Vagina (tissue), 2 donors: ENCODE results near the gene B3GNT4. TPM values are rescaled to one million over a fixed set of nuclear protein-coding genes. Genes with fewer than 3 reads are reported as not detected.
"Not testable (repeated sequence)": the region's sequence is repeated elsewhere in the genome, so short reads cannot be mapped to it uniquely, and the experiment has no call there.

Experiments
- DNase-seq, 2 donors: peaks; one replicate each; pipeline ENCODE4 v3.0.0-alpha.2; 2017; ENCODE audit errors: extremely low spot score in 2 of 2
- H3K27ac ChIP-seq: fragments of 200-600 bp; sonication (generic); one replicate; pipeline ENCODE4 v1.5.1; 2019
- H3K27me3 ChIP-seq: fragments of 200-600 bp; sonication (generic); one replicate; pipeline ENCODE4 v1.5.1; 2019
- H3K36me3 ChIP-seq, 2 donors: fragments of 200-600 bp; sonication (generic); one replicate each; pipeline ENCODE4 v1.5.1; 2017 to 2019
- H3K4me1 ChIP-seq: fragments of 200-600 bp; sonication (generic); one replicate; pipeline ENCODE4 v1.5.1; 2019
- H3K4me3 ChIP-seq, 2 donors: fragments of 200-600 bp; sonication (generic); 1 replicate in 1 of 2; 2 replicates in 1 of 2; pipeline ENCODE4 v1.5.1; 2016 to 2019
- H3K9me3 ChIP-seq: fragments of 200-600 bp; sonication (generic); one replicate; pipeline ENCODE4 v1.5.1; 2019
- CTCF ChIP-seq, 3 experiments: fragments of 450-650 bp in 2 of 3; fragments of 200-600 bp in 1 of 3; sonication (generic) in 1 of 3; IDR thresholded peaks; one replicate each; pipeline ENCODE4 v1.5.1; 2017 to 2019; ENCODE audit warnings: antibody characterized with exemption in 3 of 3, mild to moderate bottlenecking in 2 of 3, moderate library complexity in 2 of 3
- POLR2A ChIP-seq, 2 donors: fragments of 450-650 bp; IDR thresholded peaks; one replicate each; pipeline ENCODE4 v1.6.1; 2017; ENCODE audit warnings: antibody characterized with exemption in 2 of 2, mild to moderate bottlenecking in 2 of 2, moderate library complexity in 2 of 2
- POLR2AphosphoS5 ChIP-seq, 2 donors: sonication (generic); formaldehyde crosslinking; IDR thresholded peaks; one replicate each; pipeline ENCODE4 v1.9.0; 2017; ENCODE audit warnings: antibody characterized with exemption in 2 of 2, mild to moderate bottlenecking in 2 of 2, low read depth in 1 of 2; ENCODE audit not compliant: insufficient read depth in 1 of 2
- intact Hi-C: fragments of 100-400 bp; cut with DNase I; formaldehyde crosslinking; loops from one replicate; pipeline ENCODE4 v1.15.1; 2023
- total RNA-seq: library from RNA; depleted of rRNA; stranded (reverse); fragments of >200 nt; gene quantifications from one replicate; pipeline ENCODE4 v1.2.3, GENCODE V29; 2016

Gene B3GNT4
- total RNA-seq, 1 donor from 2014 or later = 2.9 TPM

GRCh38 chr12:122171399-122171798 is 32.1 kb upstream of the B3GNT4 start:
- Histone ChIP-seq H3K9me3 (no peaks in the 10 kb centered on the region), H3K4me1 (no peaks in the 10 kb centered on the region)

GRCh38 chr12:122172262-122172939 is 31.1 kb upstream of the B3GNT4 start:
- intact Hi-C loops = no loop called here
- no peaks in the 10 kb centered on the region for H3K4me1 ChIP-seq
- no peaks in the 10 kb centered on the region for H3K27me3 ChIP-seq
- TF ChIP-seq POLR2A (IDR thresholded peaks at IDR 0.05) = no peak
- no peak for TF ChIP-seq POLR2AphosphoS5 (IDR thresholded peaks at IDR 0.05; ENCODE audit: insufficient read depth in 1 of 2, low read depth in 1 of 2)
- no peak for TF ChIP-seq CTCF (IDR thresholded peaks at IDR 0.05)
- no peak for DNase-seq
- H3K4me3 ChIP-seq = no peak overlapping the region
- H3K36me3 ChIP-seq = no peaks in the 10 kb centered on the region
- H3K9me3 ChIP-seq = no peaks in the 10 kb centered on the region
- no peak overlapping the region for H3K27ac ChIP-seq

More at GRCh38 chr12:122171399-122171798, 32.1 kb upstream of the B3GNT4 start:
- intact Hi-C loops = no loop called here
- Histone ChIP-seq H3K27me3 (no peaks in the 10 kb centered on the region), H3K36me3 (no peaks in the 10 kb centered on the region), H3K27ac (no peak overlapping the region), H3K4me3 (no peak overlapping the region)
- TF ChIP-seq POLR2AphosphoS5 (IDR thresholded peaks at IDR 0.05; ENCODE audit: insufficient read depth in 1 of 2, low read depth in 1 of 2) (no peak), CTCF (IDR thresholded peaks at IDR 0.05) (no peak), POLR2A (IDR thresholded peaks at IDR 0.05) (no peak)
- no peak for DNase-seq

- Histone ChIP-seq H3K27me3 (no peaks in the 10 kb centered on the region), H3K4me1 (no peaks in the 10 kb centered on the region), H3K36me3 (no peaks in the 10 kb centered on the region), H3K27ac (no peak within 1 kb of the TSS), H3K4me3 (no peak within 1 kb of the TSS), H3K9me3 (no peaks in the 10 kb centered on the region)
- no peak for DNase-seq
- TF ChIP-seq POLR2AphosphoS5 (IDR thresholded peaks at IDR 0.05; ENCODE audit: insufficient read depth in 1 of 2, low read depth in 1 of 2) = no peak
- no peak for TF ChIP-seq CTCF (IDR thresholded peaks at IDR 0.05)
- TF ChIP-seq POLR2A (IDR thresholded peaks at IDR 0.05) = no peak
- intact Hi-C loops = no loop called here
Observed at GRCh38 chr12:122174155-122174845, 29.2 kb upstream of the B3GNT4 start, which contains the start of gene IL31. Gene IL31 (minus strand): TSS chr12:122174221. CDS start chr12:122174172, 49 bp downstream.

GRCh38 chr12:122176473-122176872 is 27.0 kb upstream of the B3GNT4 start:
- intact Hi-C loops, H3K27me3 ChIP-seq, DNase-seq, H3K4me1 ChIP-seq, H3K9me3 ChIP-seq, H3K27ac ChIP-seq, H3K4me3 ChIP-seq, H3K36me3 ChIP-seq: not testable (repeated sequence)

- Histone ChIP-seq H3K9me3 (no peaks in the 10 kb centered on the region), H3K27ac (no peak within 1 kb of the TSS), H3K36me3 (no peaks in the 10 kb centered on the region), H3K4me3 (peak within 1 kb of the TSS; percentile 47 to 48), H3K4me1 (peaks cover 9% of the 10 kb centered on the region), H3K27me3 (no peaks in the 10 kb centered on the region)
- DNase-seq = no peak
- intact Hi-C loops = no loop called here
- TF ChIP-seq CTCF (IDR thresholded peaks at IDR 0.05) (no peak), POLR2A (IDR thresholded peaks at IDR 0.05) (no peak), POLR2AphosphoS5 (IDR thresholded peaks at IDR 0.05; ENCODE audit: insufficient read depth in 1 of 2, low read depth in 1 of 2) (no peak)
Observed at GRCh38 chr12:122182887-122183587, 20.5 kb upstream of the B3GNT4 start, which contains the start of gene LRRC43. Gene LRRC43 (plus strand): TSS chr12:122183123. CDS start chr12:122183145, 22 bp downstream.
